ENCODE results near the gene C8A. TPM values are rescaled to one million over a fixed set of nuclear protein-coding genes. Genes with fewer than 3 reads are reported as not detected.

C8A gene
- polyA plus RNA-seq, 4 donors = not detected

- DNase-seq (ENCODE audit: low read depth in 4 of 4, low spot score in 3 of 4) = no peak
Measured at GRCh38 chr1:56922507-56922906, 67.9 kb downstream of the C8A start.

GRCh38 chr1:56923201-56923600, 68.6 kb downstream of the C8A start:
- DNase-seq (ENCODE audit: low read depth in 4 of 4, low spot score in 3 of 4) = peak in 1 of 4 donors; percentile 41

- no peak for DNase-seq (ENCODE audit: low read depth in 4 of 4, low spot score in 3 of 4)
Measured at GRCh38 chr1:56924116-56924515, 69.5 kb downstream of the C8A start.

- DNase-seq (ENCODE audit: low read depth in 4 of 4, low spot score in 3 of 4) = no peak
Measured at GRCh38 chr1:56925193-56925592, 70.6 kb downstream of the C8A start.

- DNase-seq (ENCODE audit: low read depth in 4 of 4, low spot score in 3 of 4) = no peak
Measured at GRCh38 chr1:56927171-56927570, 72.6 kb downstream of the C8A start.

- DNase-seq (ENCODE audit: low read depth in 4 of 4, low spot score in 3 of 4) = no peak
Measured at GRCh38 chr1:56927986-56928385, 73.4 kb downstream of the C8A start.

GRCh38 chr1:56929492-56929891, 74.9 kb downstream of the C8A start:
- no peak for DNase-seq (ENCODE audit: low read depth in 4 of 4, low spot score in 3 of 4)

- DNase-seq (ENCODE audit: low read depth in 4 of 4, low spot score in 3 of 4) = no peak
Measured at GRCh38 chr1:56931211-56931610, 76.6 kb downstream of the C8A start.

GRCh38 chr1:56931686-56932085, 77.1 kb downstream of the C8A start:
- DNase-seq (ENCODE audit: low read depth in 4 of 4, low spot score in 3 of 4) = no peak

- no peak for DNase-seq (ENCODE audit: low read depth in 4 of 4, low spot score in 3 of 4)
Measured at GRCh38 chr1:56933161-56933560, 78.6 kb downstream of the C8A start.

GRCh38 chr1:56933606-56934005, 79.0 kb downstream of the C8A start:
- DNase-seq (ENCODE audit: low read depth in 4 of 4, low spot score in 3 of 4) = no peak

- DNase-seq (ENCODE audit: low read depth in 4 of 4, low spot score in 3 of 4) = no peak
Measured at GRCh38 chr1:56934430-56935060, 79.9 kb downstream of the C8A start.

- DNase-seq (ENCODE audit: low read depth in 4 of 4, low spot score in 3 of 4) = no peak
Measured at GRCh38 chr1:56938646-56939045, 84.0 kb downstream of the C8A start.

GRCh38 chr1:56939209-56939608, 84.6 kb downstream of the C8A start:
- no peak for DNase-seq (ENCODE audit: low read depth in 4 of 4, low spot score in 3 of 4)

GRCh38 chr1:56940039-56940438, 85.4 kb downstream of the C8A start:
- DNase-seq (ENCODE audit: low read depth in 4 of 4, low spot score in 3 of 4) = no peak

- DNase-seq (ENCODE audit: low read depth in 4 of 4, low spot score in 3 of 4) = no peak
Measured at GRCh38 chr1:56948403-56949023, 93.9 kb downstream of the C8A start.

GRCh38 chr1:56952501-56952900, 97.9 kb downstream of the C8A start:
- no peak for DNase-seq (ENCODE audit: low read depth in 4 of 4, low spot score in 3 of 4)

- DNase-seq (ENCODE audit: low read depth in 4 of 4, low spot score in 3 of 4) = no peak
Measured at GRCh38 chr1:56953386-56953785, 98.8 kb downstream of the C8A start.

GRCh38 chr1:56954664-56955063, 100.1 kb downstream of the C8A start:
- DNase-seq (ENCODE audit: low read depth in 4 of 4, low spot score in 3 of 4) = no peak

- no peak for DNase-seq (ENCODE audit: low read depth in 4 of 4, low spot score in 3 of 4)
Measured at GRCh38 chr1:56957931-56958330, 103.3 kb downstream of the C8A start.

- DNase-seq (ENCODE audit: low read depth in 4 of 4, low spot score in 3 of 4) = no peak
Measured at GRCh38 chr1:56958526-56958925, 103.9 kb downstream of the C8A start.

- no peak for DNase-seq (ENCODE audit: low read depth in 4 of 4, low spot score in 3 of 4)
Measured at GRCh38 chr1:56961426-56961825, 106.8 kb downstream of the C8A start.

- no peak for DNase-seq (ENCODE audit: low read depth in 4 of 4, low spot score in 3 of 4)
Measured at GRCh38 chr1:56963667-56964066, 109.1 kb downstream of the C8A start.
